Heart left ventricle (tissue), 13 donors: ENCODE results near the gene ZEB2.

Source experiments
- CTCF ChIP-seq, 12 donors: fragments of 200-600 bp; sonication (generic) in 4 of 12; IDR thresholded peaks; one replicate each; pipeline versions ENCODE4 v1.5.0 to v1.8.0; 2018 to 2022; ENCODE audit warnings: antibody characterized with exemption in 12 of 12, mild to moderate bottlenecking in 5 of 12
- POLR2A ChIP-seq, 2 donors: fragments of 450-650 bp; IDR thresholded peaks; one replicate each; pipeline ENCODE4 v1.6.1; 2017; ENCODE audit warnings: antibody characterized with exemption in 2 of 2, mild to moderate bottlenecking in 2 of 2, moderate library complexity in 2 of 2
- donor health status: ischemic (EF 13 %, LVEDD 7.1; RV severe dilation, severe dysfunction).
- donor health status: DM: no; HTN: yes; CAD: no.
- donor health status: DM: no; HTN: no; CAD: no.
- donor health status: ischemic (EF 25% LVEDD 6.9; RV normal size, moderate dysfunction).
- donor health status: ischemic (EF 25% LVEDD 5.7; RV mildly dilated, moderate dysfunction).
- donor health status: ischemic (EF 35%, LVEDD 5.7; RV mildly dilated, moderate dysfunction).
- donor health status: nonischemic (EF 11% LVEDD 7.7; RV severe dilation, severe dysfunction).
- donor health status: DM: yes; HTN: yes; CAD: no.
- donor health status: PGD.
- donor health status: ischemic (EF 29% LVEDD 5.4; RV normal size, mild dysfunction).
- donor health status: nonischemic (EF 23%, LVEDD 6.1; RV moderate dilation, normal function).

- no peak for TF ChIP-seq CTCF (IDR thresholded peaks at IDR 0.05)
- no peak for TF ChIP-seq POLR2A (IDR thresholded peaks at IDR 0.05)
These were observed 3.4 kb downstream of the ZEB2 start for GRCh38 chr2:144516411-144516980.
